Endothelial cell of umbilical vein (primary cell): ENCODE data around the gene SYTL5. TPM values are rescaled to one million over a fixed set of nuclear protein-coding genes. Genes with fewer than 3 reads are reported as not detected.

Experiments
- BruUV-seq: library from RNA; stranded (reverse); fragments of 400-500 nt; replicated peaks from 2 replicates; lab custom pipeline; 2021; lab: Mats Ljungman, UMichigan
- CTCF ChIA-PET: fragments of 300-600, 350-600 bp; sonication (Branson Sonifier 250); formaldehyde crosslinking; loops from one replicate; lab custom pipeline; 2021; ENCODE audit warnings: antibody characterized with exemption, inconsistent platforms; lab: Charles Lee
- POLR2A ChIA-PET: fragments of 300-600, 350-600 bp; sonication (Branson Sonifier 250); formaldehyde crosslinking; loops from one replicate; lab custom pipeline; 2021; ENCODE audit warnings: antibody characterized with exemption, inconsistent platforms; lab: Charles Lee
- DNase-seq: peaks from one replicate; pipeline ENCODE4 v3.0.0-alpha.2; 2011; ENCODE audit warnings: low read depth, low spot score
- FAIRE-seq: peaks from 2 replicates; lab custom pipeline; 2011; peaks lifted over from hg19 to GRCh38; lab: Jason Lieb, UNC
- H2AFZ ChIP-seq: 2 replicates; pipeline ENCODE4 v1.6.0; 2012; ENCODE audit warnings: low read depth, low read length, control low read depth, inconsistent platforms
- H3K27ac ChIP-seq: 2 replicates; pipeline ENCODE4 v1.5.1; 2011; ENCODE audit warnings: low read depth, mild to moderate bottlenecking, control low read depth, low read length, moderate library complexity; ENCODE audit not compliant: insufficient read depth
- H3K27me3 ChIP-seq, 2 experiments: 2 replicates each; pipeline versions ENCODE4 v1.6.0 to v1.6.1; 2011; ENCODE audit warnings: low read length in 2 of 2, mixed read lengths in 1 of 2; ENCODE audit not compliant: control insufficient read depth in 2 of 2, insufficient read depth in 2 of 2
- H3K36me3 ChIP-seq, 2 experiments: 2 replicates in 1 of 2; 3 replicates in 1 of 2; pipeline ENCODE4 v1.5.1; 2011; ENCODE audit warnings: low read length in 2 of 2, mild to moderate bottlenecking in 1 of 2, moderate library complexity in 1 of 2; ENCODE audit not compliant: control insufficient read depth in 2 of 2, insufficient read depth in 2 of 2; ENCODE audit errors: extremely low read depth in 1 of 2
- H3K4me1 ChIP-seq: 3 replicates; pipeline ENCODE4 v1.5.1; 2011; ENCODE audit warnings: mild to moderate bottlenecking, low read length; ENCODE audit not compliant: control insufficient read depth, insufficient read depth; ENCODE audit errors: extremely low read depth
- H3K4me2 ChIP-seq: 2 replicates; pipeline ENCODE4 v1.6.1; 2011; ENCODE audit warnings: low read length, control low read depth, mixed read lengths; ENCODE audit not compliant: insufficient read depth
- H3K4me3 ChIP-seq, 3 experiments: fragments of 200-600 bp in 1 of 3; sonication (generic), shearing (Covaris generic) in 1 of 3; replicated peaks in 1 of 3; 2 replicates each; pipeline ENCODE4 v1.5.1; 2011 to 2016; ENCODE audit warnings: control low read depth in 3 of 3, low read length in 3 of 3, mild to moderate bottlenecking in 2 of 3, inconsistent platforms in 1 of 3, low read depth in 1 of 3, moderate library complexity in 1 of 3; ENCODE audit not compliant: insufficient read depth in 1 of 3
- H3K79me2 ChIP-seq: 2 replicates; pipeline ENCODE4 v1.6.0; 2012; ENCODE audit warnings: low read length, inconsistent platforms; ENCODE audit not compliant: control insufficient read depth, insufficient read depth
- H3K9ac ChIP-seq: replicated peaks from 2 replicates; pipeline ENCODE3; 2011; ENCODE audit warnings: low read length, control low read depth; ENCODE audit not compliant: insufficient read depth; ENCODE audit errors: extremely low read depth
- H3K9me1 ChIP-seq: replicated peaks from 3 replicates; pipeline ENCODE4 v1.6.0; 2011; ENCODE audit warnings: mild to moderate bottlenecking, low read length; ENCODE audit not compliant: control insufficient read depth, insufficient read depth; ENCODE audit errors: extremely low read depth
- H3K9me3 ChIP-seq: replicated peaks from 2 replicates; pipeline ENCODE4 v1.5.1; 2012; ENCODE audit warnings: low read length, inconsistent platforms; ENCODE audit not compliant: control insufficient read depth, insufficient read depth
- H4K20me1 ChIP-seq: replicated peaks from 2 replicates; pipeline ENCODE3; 2011; ENCODE audit warnings: mild to moderate bottlenecking, low read length; ENCODE audit not compliant: control insufficient read depth, insufficient read depth; ENCODE audit errors: extremely low read depth
- EZH2 ChIP-seq: IDR thresholded peaks from 2 replicates; pipeline ENCODE4 v1.6.1; 2012; ENCODE audit warnings: borderline replicate concordance, low read depth, mild to moderate bottlenecking, moderate library complexity, low read length, inconsistent platforms; ENCODE audit not compliant: severe bottlenecking
- FOS ChIP-seq: IDR thresholded peaks from 2 replicates; pipeline ENCODE4 v1.6.1; 2011; ENCODE audit warnings: mild to moderate bottlenecking, low read length, moderate library complexity, borderline replicate concordance; ENCODE audit not compliant: insufficient read depth
- GATA2 ChIP-seq: IDR thresholded peaks from 2 replicates; pipeline ENCODE4 v1.7.0; 2011; ENCODE audit warnings: low read depth, mild to moderate bottlenecking, moderate library complexity, mixed read lengths, low read length; ENCODE audit not compliant: insufficient read length, insufficient read depth
- JUN ChIP-seq: IDR thresholded peaks from 2 replicates; pipeline ENCODE4 v1.6.1; 2011; ENCODE audit warnings: borderline replicate concordance, low read depth; ENCODE audit not compliant: insufficient read length, insufficient read depth
- MYC ChIP-seq: IDR thresholded peaks from one replicate; pipeline ENCODE4 v1.6.1; 2011; ENCODE audit warnings: mild to moderate bottlenecking, low read depth, low read length
- POLR2A ChIP-seq: IDR thresholded peaks from 2 replicates; pipeline ENCODE4 v1.6.1; 2012; ENCODE audit warnings: low read depth, mild to moderate bottlenecking, control low read depth, low read length
- POLR2AphosphoS5 ChIP-seq: IDR thresholded peaks from 2 replicates; pipeline ENCODE4 v1.6.1; 2012; ENCODE audit warnings: low read depth, mild to moderate bottlenecking, control low read depth, low read length, moderate library complexity; ENCODE audit not compliant: insufficient read depth
- dilution Hi-C: fragments of 300-500 bp; cut with MboI; formaldehyde crosslinking; loops from one replicate; pipeline ENCODE4 v1.15.0; 2019; ENCODE audit warnings: low sequenced_read_pairs; ENCODE audit not compliant: extremely low pct_ligation_motif_present
- intact Hi-C: fragments of 100-400 bp; cut with micrococcal nuclease; formaldehyde crosslinking; loops from one replicate; pipeline ENCODE4 v1.10.0; 2022
- polyA plus RNA-seq, 4 experiments: library from polyadenylated mRNA; depleted of rRNA in 3 of 4; stranded (reverse) in 3 of 4; unstranded in 1 of 4; fragments of >200 nt; gene quantifications; 2 replicates each; pipeline versions ENCODE4 v1.2.1 to v1.2.3, GENCODE V29; 2011 to 2012; ENCODE audit warnings: missing spikeins in 1 of 4
- total RNA-seq: library from RNA; stranded (reverse); gene quantifications from 2 replicates; pipeline ENCODE4 v1.2.3, GENCODE V29; 2021
- TF ChIP-seq, protein P1 (sequence below), 2 donors: IDR thresholded peaks; 1 replicate in 1 of 2; 2 replicates in 1 of 2; pipeline ENCODE4 v1.5.1; 2011; ENCODE audit warnings: low read length in 2 of 2, mild to moderate bottlenecking in 2 of 2, moderate library complexity in 2 of 2, control low read depth in 1 of 2, inconsistent platforms in 1 of 2, low read depth in 1 of 2; ENCODE audit not compliant: insufficient read depth in 1 of 2; ENCODE audit errors: extremely low read depth in 1 of 2
- TF ChIP-seq, protein P2 (sequence below): IDR thresholded peaks from 2 replicates; pipeline ENCODE4 v1.6.1; 2011; ENCODE audit not compliant: insufficient read depth, insufficient read length

Gene SYTL5
- total and polyA plus RNA-seq, 2 donors (not counting 3 experiments of a cell fraction or from before 2014, with no cell fraction given) = 0.01 TPM; not detected in 1

- ChIA-PET POLR2A (no interaction called here), CTCF (no interaction called here)
- TF ChIP-seq, protein P1, sequence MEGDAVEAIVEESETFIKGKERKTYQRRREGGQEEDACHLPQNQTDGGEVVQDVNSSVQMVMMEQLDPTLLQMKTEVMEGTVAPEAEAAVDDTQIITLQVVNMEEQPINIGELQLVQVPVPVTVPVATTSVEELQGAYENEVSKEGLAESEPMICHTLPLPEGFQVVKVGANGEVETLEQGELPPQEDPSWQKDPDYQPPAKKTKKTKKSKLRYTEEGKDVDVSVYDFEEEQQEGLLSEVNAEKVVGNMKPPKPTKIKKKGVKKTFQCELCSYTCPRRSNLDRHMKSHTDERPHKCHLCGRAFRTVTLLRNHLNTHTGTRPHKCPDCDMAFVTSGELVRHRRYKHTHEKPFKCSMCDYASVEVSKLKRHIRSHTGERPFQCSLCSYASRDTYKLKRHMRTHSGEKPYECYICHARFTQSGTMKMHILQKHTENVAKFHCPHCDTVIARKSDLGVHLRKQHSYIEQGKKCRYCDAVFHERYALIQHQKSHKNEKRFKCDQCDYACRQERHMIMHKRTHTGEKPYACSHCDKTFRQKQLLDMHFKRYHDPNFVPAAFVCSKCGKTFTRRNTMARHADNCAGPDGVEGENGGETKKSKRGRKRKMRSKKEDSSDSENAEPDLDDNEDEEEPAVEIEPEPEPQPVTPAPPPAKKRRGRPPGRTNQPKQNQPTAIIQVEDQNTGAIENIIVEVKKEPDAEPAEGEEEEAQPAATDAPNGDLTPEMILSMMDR (IDR thresholded peaks at IDR 0.05; ENCODE audit: extremely low read depth in 1 of 2, insufficient read depth in 1 of 2, low read depth in 1 of 2, low read length in 2 of 2) = no peak
- TF ChIP-seq POLR2A = no peak
- TF ChIP-seq JUN = no peak
- TF ChIP-seq GATA2 = no peak
- no peak for TF ChIP-seq EZH2
- TF ChIP-seq, protein P2, sequence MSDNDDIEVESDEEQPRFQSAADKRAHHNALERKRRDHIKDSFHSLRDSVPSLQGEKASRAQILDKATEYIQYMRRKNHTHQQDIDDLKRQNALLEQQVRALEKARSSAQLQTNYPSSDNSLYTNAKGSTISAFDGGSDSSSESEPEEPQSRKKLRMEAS = no peak
- no peak for TF ChIP-seq FOS
- no peak for TF ChIP-seq POLR2AphosphoS5
- TF ChIP-seq MYC = no peak
- Histone ChIP-seq H2AFZ (no peak overlapping the region), H3K27me3 (no peaks in the 10 kb centered on the region), H3K4me2 (no peak overlapping the region), H4K20me1 (no peaks in the 10 kb centered on the region), H3K79me2 (no peaks in the 10 kb centered on the region), H3K36me3 (no peaks in the 10 kb centered on the region), H3K9me3 (no peaks in the 10 kb centered on the region), H3K9me1 (no peaks in the 10 kb centered on the region), H3K4me1 (no peaks in the 10 kb centered on the region), H3K4me3 (no peak overlapping the region), H3K27ac (no peak overlapping the region), H3K9ac (no peak overlapping the region)
- no TSS peak for BruUV-seq
- DNase-seq (no peak), FAIRE-seq (no peak)
- dilution Hi-C loops = no loop called here
- intact Hi-C loops = loop anchor here (5.0 kb wide), 1 partner anchor 647 kb away; the partner anchor contains the start of gene PRRG1
Measured at GRCh38 chrX:37993837-37994619, 12.3 kb upstream of the SYTL5 start.
